Measurements from ENCODE around the gene SORCS2. TPM values are rescaled to one million over a fixed set of nuclear protein-coding genes. Genes with fewer than 3 reads are reported as not detected.

SORCS2 gene
- total and polyA plus RNA-seq, 2 donors (not counting 1 experiment from before 2014, with no cell fraction given): not detected

DNA sequence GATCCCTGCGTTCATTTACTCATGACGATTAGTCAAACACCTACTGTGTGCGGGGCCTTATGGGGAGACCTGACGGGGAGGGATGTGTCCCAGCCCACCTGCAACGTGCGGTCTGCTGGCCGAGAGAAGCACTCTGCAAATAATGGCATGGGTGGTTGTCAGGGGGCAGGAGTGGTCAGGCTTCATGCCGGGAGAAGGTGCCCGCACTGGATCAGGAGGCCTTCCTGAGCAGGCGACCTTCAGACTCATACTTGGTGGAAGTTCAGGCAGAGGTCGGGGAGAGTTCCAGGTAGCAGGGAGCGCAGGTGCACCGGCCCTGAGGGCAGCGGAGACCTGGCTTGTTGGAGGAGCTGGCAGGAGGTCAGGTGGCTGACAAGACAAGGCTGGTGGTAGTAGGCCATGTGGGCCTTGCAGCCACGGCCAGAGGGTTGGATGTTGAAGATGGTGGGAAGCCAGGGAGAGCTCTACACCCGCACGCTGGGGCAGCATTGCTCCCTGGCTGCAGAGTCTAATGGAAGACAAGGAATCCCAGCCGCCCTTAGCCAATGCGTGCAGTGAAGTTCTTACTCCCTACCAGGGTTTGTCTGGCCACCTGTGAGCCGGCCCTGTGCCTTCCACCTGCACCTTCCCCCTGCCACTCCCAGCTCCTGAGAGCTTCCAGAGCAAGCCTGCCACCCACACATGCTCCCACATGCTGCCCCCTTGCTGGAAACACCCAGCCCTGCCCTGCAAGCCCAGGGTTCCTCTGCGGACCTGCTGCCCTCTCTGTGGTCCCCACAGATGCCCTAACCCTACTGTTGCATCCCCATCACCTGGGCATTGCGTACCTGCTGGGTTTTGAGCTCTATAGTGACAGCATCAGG, 145.1 kb downstream of the SORCS2 start:
- no peaks in the 10 kb centered on the region for H3K27me3 Mint-ChIP-seq
- no peak overlapping the region for H3K27ac Mint-ChIP-seq
- Histone ChIP-seq H3K4me2 (replicated peaks; ENCODE audit: low read depth, low read length, poor library complexity, severe bottlenecking) (no peak overlapping the region), H3K36me3 (replicated peaks in 1 of 2; ENCODE audit: control extremely low read depth in 1 of 2, control insufficient read depth in 1 of 2, extremely low read depth in 1 of 2, insufficient read depth in 2 of 2, low read length in 1 of 2) (no peaks in the 10 kb centered on the region), H3K27ac (ENCODE audit: low read length in 2 of 2) (no peak overlapping the region), H3K9me3 (ENCODE audit: control extremely low read depth in 1 of 3, control insufficient read depth in 2 of 3, insufficient read depth in 1 of 3, low read length in 2 of 3) (peaks cover 0 to 38% (median 0%) of the 10 kb centered on the region in 3 donors), H3K4me3 (ENCODE audit: control extremely low read depth in 1 of 5, extremely low read depth in 1 of 5, insufficient read depth in 1 of 5, low read depth in 2 of 5, low read length in 4 of 5) (no peak overlapping the region), H2AFZ (ENCODE audit: insufficient read depth, low read depth, low read length, poor library complexity, severe bottlenecking) (no peak overlapping the region), H3K9ac (ENCODE audit: low read length) (no peak overlapping the region), H4K20me1 (ENCODE audit: control insufficient read depth, insufficient read depth, low read length, poor library complexity, severe bottlenecking) (no peaks in the 10 kb centered on the region), H3K79me2 (ENCODE audit: control insufficient read depth, insufficient read depth, low read length) (no peaks in the 10 kb centered on the region), H3K4me1 (ENCODE audit: control insufficient read depth in 2 of 2, insufficient read depth in 2 of 2, low read length in 2 of 2) (no peaks in the 10 kb centered on the region), H3K27me3 (replicated peaks in 1 of 4; ENCODE audit: control extremely low read depth in 1 of 4, control insufficient read depth in 3 of 4, insufficient read depth in 4 of 4, low read length in 3 of 4) (no peaks in the 10 kb centered on the region)
- H3K4me3 Mint-ChIP-seq: no peak overlapping the region
- ATAC-seq (ENCODE audit: low read depth): no peak
- ChIA-PET CTCF (no interaction called here), POLR2A (no interaction called here)
- 92% methylated on average over 20 of the region's 22 CpGs for WGBS (ENCODE audit: insufficient coverage)
- intact Hi-C loops (cut with micrococcal nuclease): no loop called here
- H3K9me3 Mint-ChIP-seq (ENCODE audit: insufficient read depth): peaks cover 9% of the 10 kb centered on the region
- TF ChIP-seq, protein P1, sequence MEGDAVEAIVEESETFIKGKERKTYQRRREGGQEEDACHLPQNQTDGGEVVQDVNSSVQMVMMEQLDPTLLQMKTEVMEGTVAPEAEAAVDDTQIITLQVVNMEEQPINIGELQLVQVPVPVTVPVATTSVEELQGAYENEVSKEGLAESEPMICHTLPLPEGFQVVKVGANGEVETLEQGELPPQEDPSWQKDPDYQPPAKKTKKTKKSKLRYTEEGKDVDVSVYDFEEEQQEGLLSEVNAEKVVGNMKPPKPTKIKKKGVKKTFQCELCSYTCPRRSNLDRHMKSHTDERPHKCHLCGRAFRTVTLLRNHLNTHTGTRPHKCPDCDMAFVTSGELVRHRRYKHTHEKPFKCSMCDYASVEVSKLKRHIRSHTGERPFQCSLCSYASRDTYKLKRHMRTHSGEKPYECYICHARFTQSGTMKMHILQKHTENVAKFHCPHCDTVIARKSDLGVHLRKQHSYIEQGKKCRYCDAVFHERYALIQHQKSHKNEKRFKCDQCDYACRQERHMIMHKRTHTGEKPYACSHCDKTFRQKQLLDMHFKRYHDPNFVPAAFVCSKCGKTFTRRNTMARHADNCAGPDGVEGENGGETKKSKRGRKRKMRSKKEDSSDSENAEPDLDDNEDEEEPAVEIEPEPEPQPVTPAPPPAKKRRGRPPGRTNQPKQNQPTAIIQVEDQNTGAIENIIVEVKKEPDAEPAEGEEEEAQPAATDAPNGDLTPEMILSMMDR (IDR thresholded peaks at IDR 0.05): no peak
- TF ChIP-seq EZH2 (IDR thresholded peaks at IDR 0.05; ENCODE audit: borderline replicate concordance, insufficient read depth, low read depth, low read length, poor library complexity, severe bottlenecking): no peak
- no peak for DNase-seq
- no peaks in the 10 kb centered on the region for H3K4me1 Mint-ChIP-seq

DNA sequence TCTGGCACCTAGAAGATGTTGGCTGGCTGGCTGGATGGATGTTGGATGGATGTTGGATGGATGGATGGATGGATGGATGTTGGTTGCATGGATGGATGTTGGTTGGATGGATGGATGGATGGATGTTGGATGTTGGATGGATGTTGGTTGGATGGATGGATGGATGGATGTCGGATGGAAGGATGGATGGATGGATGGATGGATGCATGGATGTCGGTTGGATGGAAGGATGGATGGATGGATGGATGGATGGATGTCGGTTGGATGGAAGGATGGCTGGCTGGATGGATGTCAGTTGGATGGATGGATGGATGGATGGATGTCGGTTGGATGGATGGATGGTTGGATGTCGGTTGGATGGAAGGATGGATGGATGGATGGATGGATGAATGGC, 145.7 kb downstream of the SORCS2 start:
- Histone ChIP-seq H3K9ac (ENCODE audit: low read length) (no peak overlapping the region), H3K4me1 (ENCODE audit: control insufficient read depth in 2 of 2, insufficient read depth in 2 of 2, low read length in 2 of 2) (no peaks in the 10 kb centered on the region), H3K36me3 (replicated peaks in 1 of 2; ENCODE audit: control extremely low read depth in 1 of 2, control insufficient read depth in 1 of 2, extremely low read depth in 1 of 2, insufficient read depth in 2 of 2, low read length in 1 of 2) (no peaks in the 10 kb centered on the region), H2AFZ (ENCODE audit: insufficient read depth, low read depth, low read length, poor library complexity, severe bottlenecking) (no peak overlapping the region), H3K4me2 (replicated peaks; ENCODE audit: low read depth, low read length, poor library complexity, severe bottlenecking) (no peak overlapping the region), H3K27ac (ENCODE audit: low read length in 2 of 2) (no peak overlapping the region), H4K20me1 (ENCODE audit: control insufficient read depth, insufficient read depth, low read length, poor library complexity, severe bottlenecking) (no peaks in the 10 kb centered on the region), H3K4me3 (ENCODE audit: control extremely low read depth in 1 of 5, extremely low read depth in 1 of 5, insufficient read depth in 1 of 5, low read depth in 2 of 5, low read length in 4 of 5) (no peak overlapping the region), H3K9me3 (ENCODE audit: control extremely low read depth in 1 of 3, control insufficient read depth in 2 of 3, insufficient read depth in 1 of 3, low read length in 2 of 3) (peaks cover 0 to 42% (median 0%) of the 10 kb centered on the region in 3 donors), H3K27me3 (replicated peaks in 1 of 4; ENCODE audit: control extremely low read depth in 1 of 4, control insufficient read depth in 3 of 4, insufficient read depth in 4 of 4, low read length in 3 of 4) (no peaks in the 10 kb centered on the region), H3K79me2 (ENCODE audit: control insufficient read depth, insufficient read depth, low read length) (no peaks in the 10 kb centered on the region)
- WGBS (ENCODE audit: insufficient coverage): 98% methylated on average over 5 of the region's 5 CpGs
- ATAC-seq (ENCODE audit: low read depth) (no peak), DNase-seq (no peak)
- intact Hi-C loops (cut with micrococcal nuclease): no loop called here
- Mint-ChIP-seq H3K4me1 (no peaks in the 10 kb centered on the region), H3K27ac (no peak overlapping the region), H3K9me3 (ENCODE audit: insufficient read depth) (peaks cover 9% of the 10 kb centered on the region), H3K4me3 (no peak overlapping the region), H3K27me3 (no peaks in the 10 kb centered on the region)
- POLR2A ChIA-PET: no interaction called here
- CTCF ChIA-PET: no interaction called here
- TF ChIP-seq, protein P1 (IDR thresholded peaks at IDR 0.05): no peak
- TF ChIP-seq EZH2 (IDR thresholded peaks at IDR 0.05; ENCODE audit: borderline replicate concordance, insufficient read depth, low read depth, low read length, poor library complexity, severe bottlenecking): no peak
